ENCODE results near the gene GALNS. TPM values are rescaled to one million over a fixed set of nuclear protein-coding genes. Genes with fewer than 3 reads are reported as not detected.

The GALNS gene
- total and polyA plus RNA-seq, 9 donors, result 14.0 to 40.4 (median 21.6) TPM

- TF ChIP-seq CTCF (IDR thresholded peaks at IDR 0.05) (no peak), POLR2A (IDR thresholded peaks at IDR 0.05) (no peak), EP300 (IDR thresholded peaks at IDR 0.05) (no peak)
- H3K9me3 ChIP-seq, result no peaks in the 10 kb centered on the region
- intact Hi-C loops (cut with DNase I), result no loop called here
- H3K4me1 ChIP-seq (ENCODE audit: insufficient read depth), result peaks cover 4% of the 10 kb centered on the region
- H3K36me3 ChIP-seq, result no peaks in the 10 kb centered on the region
- no peak overlapping the region for H3K27ac ChIP-seq
- no peak overlapping the region for H3K4me3 ChIP-seq
- H3K27me3 ChIP-seq, result no peaks in the 10 kb centered on the region
- DNase-seq, result no peak
- 85 to 89% (median 88%) methylated on average over 20 to 21 of the region's 21 CpGs for WGBS, 3 donors
Measured at GRCh38 chr16:88805887-88806393, 50.8 kb downstream of the GALNS start.

GRCh38 chr16:88805340-88805715 is 51.4 kb downstream of the GALNS start:
- Histone ChIP-seq H3K36me3 (no peaks in the 10 kb centered on the region), H3K9me3 (no peaks in the 10 kb centered on the region), H3K4me1 (ENCODE audit: insufficient read depth) (peaks cover 4% of the 10 kb centered on the region), H3K27me3 (no peaks in the 10 kb centered on the region), H3K4me3 (no peak overlapping the region), H3K27ac (no peak overlapping the region)
- DNase-seq, result no peak
- TF ChIP-seq POLR2A (IDR thresholded peaks at IDR 0.05) (no peak), EP300 (IDR thresholded peaks at IDR 0.05) (no peak), CTCF (IDR thresholded peaks at IDR 0.05) (no peak)
- 70 to 83% (median 77%) methylated on average over 14 to 22 of the region's 22 CpGs for WGBS, 3 donors
- intact Hi-C loops (cut with DNase I), result no loop called here

GRCh38 chr16:88804552-88805339 is 52.0 kb downstream of the GALNS start:
- no peak for TF ChIP-seq EP300 (IDR thresholded peaks at IDR 0.05)
- no peak for TF ChIP-seq POLR2A (IDR thresholded peaks at IDR 0.05)
- no peak for TF ChIP-seq CTCF (IDR thresholded peaks at IDR 0.05)
- peak in 2 of 5 donors; percentile 50 to 54 for DNase-seq
- Histone ChIP-seq H3K36me3 (no peaks in the 10 kb centered on the region), H3K27me3 (no peaks in the 10 kb centered on the region), H3K4me1 (ENCODE audit: insufficient read depth) (no peaks in the 10 kb centered on the region), H3K27ac (no peak overlapping the region), H3K4me3 (no peak overlapping the region), H3K9me3 (no peaks in the 10 kb centered on the region)
- WGBS, 3 donors, result 16 to 29% (median 22%) methylated on average over 28 to 39 of the region's 39 CpGs
- intact Hi-C loops (cut with DNase I), result no loop called here

DNA sequence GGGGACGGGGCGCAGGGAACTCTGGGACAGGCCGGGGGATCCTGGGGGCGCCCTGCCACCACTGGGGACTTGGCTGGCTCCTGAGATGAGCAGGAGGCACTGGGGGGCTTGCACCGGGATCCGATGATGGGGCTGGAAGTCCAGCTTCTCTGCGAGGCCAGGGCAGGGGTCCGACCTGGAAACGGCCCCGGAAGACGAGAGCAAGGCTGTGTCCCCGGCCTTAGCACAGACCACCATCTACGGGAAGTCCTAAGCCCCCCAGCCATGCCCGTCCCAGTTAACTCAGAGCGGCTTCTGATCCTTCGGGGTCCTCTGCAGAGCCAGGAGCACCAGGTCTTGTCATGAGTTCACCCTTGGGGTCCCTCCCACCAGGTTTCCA is 52.6 kb downstream of the GALNS start:
- WGBS, 3 donors, result 1 to 3% (median 2%) methylated on average over 9 to 16 of the region's 16 CpGs
- TF ChIP-seq EP300 (IDR thresholded peaks at IDR 0.05), result no peak
- no peak for TF ChIP-seq CTCF (IDR thresholded peaks at IDR 0.05)
- TF ChIP-seq POLR2A (IDR thresholded peaks at IDR 0.05), result no peak
- Histone ChIP-seq H3K9me3 (no peaks in the 10 kb centered on the region), H3K27me3 (no peaks in the 10 kb centered on the region), H3K27ac (no peak overlapping the region), H3K4me3 (no peak overlapping the region), H3K4me1 (ENCODE audit: insufficient read depth) (no peaks in the 10 kb centered on the region), H3K36me3 (no peaks in the 10 kb centered on the region)
- intact Hi-C loops (cut with DNase I), result no loop called here
- peak in 2 of 5 donors; percentile 53 to 57 for DNase-seq
